Measurements from ENCODE around the gene LMF2. TPM values are rescaled to one million over a fixed set of nuclear protein-coding genes. Genes with fewer than 3 reads are reported as not detected.

The LMF2 gene
- total RNA-seq, 2 donors from 2014 or later, result 147 to 158 TPM

DNA sequence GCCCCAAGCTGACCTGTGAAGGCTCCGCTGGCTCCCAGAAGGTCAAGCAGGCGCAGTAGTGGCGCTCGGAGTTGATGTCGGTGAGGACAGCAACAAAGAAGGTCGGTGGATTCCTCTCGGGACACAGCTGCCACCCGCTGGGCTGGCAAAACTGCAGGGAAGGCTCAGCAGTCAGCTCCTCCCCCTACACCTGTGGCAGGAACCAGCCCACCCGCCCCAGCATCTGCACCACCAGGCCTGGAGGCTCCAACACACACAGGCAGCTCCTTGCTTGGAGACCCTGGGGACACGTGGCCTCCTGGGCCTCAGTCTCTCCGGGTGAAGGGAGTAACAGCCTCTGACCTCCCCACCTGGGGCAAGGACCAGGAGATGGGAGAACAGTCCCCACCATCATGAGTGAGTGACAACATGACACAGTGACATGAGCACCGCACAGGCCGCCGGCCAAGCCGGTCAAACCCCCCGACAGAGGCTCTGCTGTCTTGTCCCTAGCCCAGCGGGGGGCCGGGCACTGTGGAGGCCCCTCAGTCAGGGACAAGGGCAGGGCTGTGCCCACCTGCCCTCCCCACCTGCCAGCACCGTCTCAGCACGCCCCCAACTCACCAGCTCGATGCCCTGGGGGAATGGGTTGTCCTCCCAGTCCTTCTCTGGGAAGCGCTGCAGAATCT is 39.6 kb downstream of the LMF2 start:
- WGBS, 2 donors, result 86% methylated on average over 22 of the region's 22 CpGs; no CpG with 5 or more reads in 1 of the 2 donors
- H3K36me3 ChIP-seq (replicated peaks in 1 of 2; ENCODE audit: insufficient read depth in 1 of 2, low read depth in 2 of 2), result peaks cover 28 to 35% of the 10 kb centered on the region in 2 donors
- no peak for TF ChIP-seq POLR2A (IDR thresholded peaks at IDR 0.05)
- TF ChIP-seq, protein P1, sequence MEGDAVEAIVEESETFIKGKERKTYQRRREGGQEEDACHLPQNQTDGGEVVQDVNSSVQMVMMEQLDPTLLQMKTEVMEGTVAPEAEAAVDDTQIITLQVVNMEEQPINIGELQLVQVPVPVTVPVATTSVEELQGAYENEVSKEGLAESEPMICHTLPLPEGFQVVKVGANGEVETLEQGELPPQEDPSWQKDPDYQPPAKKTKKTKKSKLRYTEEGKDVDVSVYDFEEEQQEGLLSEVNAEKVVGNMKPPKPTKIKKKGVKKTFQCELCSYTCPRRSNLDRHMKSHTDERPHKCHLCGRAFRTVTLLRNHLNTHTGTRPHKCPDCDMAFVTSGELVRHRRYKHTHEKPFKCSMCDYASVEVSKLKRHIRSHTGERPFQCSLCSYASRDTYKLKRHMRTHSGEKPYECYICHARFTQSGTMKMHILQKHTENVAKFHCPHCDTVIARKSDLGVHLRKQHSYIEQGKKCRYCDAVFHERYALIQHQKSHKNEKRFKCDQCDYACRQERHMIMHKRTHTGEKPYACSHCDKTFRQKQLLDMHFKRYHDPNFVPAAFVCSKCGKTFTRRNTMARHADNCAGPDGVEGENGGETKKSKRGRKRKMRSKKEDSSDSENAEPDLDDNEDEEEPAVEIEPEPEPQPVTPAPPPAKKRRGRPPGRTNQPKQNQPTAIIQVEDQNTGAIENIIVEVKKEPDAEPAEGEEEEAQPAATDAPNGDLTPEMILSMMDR (IDR thresholded peaks at IDR 0.05), result no peak
- H3K9me3 ChIP-seq, result no peaks in the 10 kb centered on the region
- H3K27me3 ChIP-seq, result no peaks in the 10 kb centered on the region
- DNase-seq (no peak), ATAC-seq (no peak)
- no peak overlapping the region for H3K4me3 ChIP-seq
- no peak overlapping the region for H3K27ac ChIP-seq
- H3K4me1 ChIP-seq, result peaks cover 40% of the 10 kb centered on the region
- intact Hi-C loops (cut with DNase I), result loop anchor here (5.0 kb wide), 1 partner anchor 34 kb away; no protein-coding TSS in a partner anchor

DNA sequence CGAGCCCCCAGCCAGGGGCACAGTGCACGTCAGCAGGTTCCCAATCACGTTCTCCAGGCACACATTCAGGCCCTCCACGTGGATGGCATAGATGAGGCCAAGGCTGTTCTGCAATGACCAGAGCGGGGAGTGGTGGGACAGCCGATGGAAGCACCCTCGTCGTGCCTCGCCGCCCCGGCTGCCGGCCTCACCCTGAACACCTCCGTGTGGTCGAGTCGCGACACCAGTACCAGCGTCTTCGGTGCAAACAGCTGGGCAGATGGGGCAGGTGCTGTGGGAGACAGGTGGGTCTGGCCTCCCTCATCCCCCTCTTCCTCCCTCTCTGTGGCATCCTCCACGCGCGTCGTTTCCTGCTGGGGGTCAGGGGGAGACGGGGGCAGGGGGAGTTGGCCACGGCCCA is 40.2 kb downstream of the LMF2 start:
- Histone ChIP-seq H3K36me3 (replicated peaks in 1 of 2; ENCODE audit: insufficient read depth in 1 of 2, low read depth in 2 of 2) (peaks cover 33 to 40% of the 10 kb centered on the region in 2 donors), H3K9me3 (no peaks in the 10 kb centered on the region), H3K4me1 (peaks cover 34% of the 10 kb centered on the region), H3K4me3 (no peak overlapping the region), H3K27me3 (no peaks in the 10 kb centered on the region), H3K27ac (no peak overlapping the region)
- TF ChIP-seq, protein P1 (IDR thresholded peaks at IDR 0.05), result no peak
- TF ChIP-seq POLR2A (IDR thresholded peaks at IDR 0.05), result no peak
- WGBS, 2 donors, result 83% methylated on average over 23 of the region's 24 CpGs; no CpG with 5 or more reads in 1 of the 2 donors
- ATAC-seq (no peak), DNase-seq (no peak)
- intact Hi-C loops (cut with DNase I), result loop anchor here (5.0 kb wide), 1 partner anchor 35 kb away; no protein-coding TSS in a partner anchor

DNA sequence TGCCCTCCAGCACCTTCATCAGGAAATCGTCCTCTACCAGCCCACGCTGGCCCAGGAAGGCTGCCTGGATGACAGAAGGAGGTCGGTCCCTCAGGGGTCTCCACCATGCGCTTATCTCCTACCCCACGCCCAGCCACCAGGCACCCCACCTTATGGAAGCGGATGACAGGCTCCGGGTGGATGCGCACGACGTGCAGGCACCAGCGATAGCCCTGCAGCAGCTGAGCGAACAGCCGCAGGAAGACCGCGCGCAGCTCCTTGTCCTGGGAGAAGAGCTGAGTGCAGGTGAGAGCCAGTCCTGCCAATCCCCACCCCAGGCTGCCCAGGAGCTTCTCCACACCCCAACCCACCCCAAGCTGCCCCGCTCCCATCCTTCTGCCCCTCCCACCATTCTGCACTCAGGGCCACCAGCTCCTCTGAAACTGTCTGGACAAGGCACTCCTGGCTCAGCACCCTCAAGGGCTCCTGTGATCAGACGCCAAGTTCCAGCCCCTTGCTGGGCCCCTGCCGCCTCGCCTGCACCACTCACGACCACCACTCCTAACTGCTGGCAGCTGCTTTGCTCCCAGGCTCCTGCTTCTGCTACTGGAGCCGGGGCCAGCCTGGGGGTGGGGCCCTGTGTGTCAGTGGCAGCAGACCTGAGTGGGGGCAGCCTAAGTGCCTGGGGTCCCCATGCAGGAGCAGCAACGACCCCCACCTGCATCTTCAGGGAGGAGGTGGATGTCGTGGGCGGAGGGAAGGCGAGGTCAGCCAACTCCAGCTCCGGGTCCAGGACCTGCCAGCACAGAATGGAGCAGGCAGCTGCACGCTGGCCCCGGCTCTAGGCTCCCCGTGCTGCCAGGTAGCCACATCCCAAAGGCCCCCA is 42.2 kb downstream of the LMF2 start:
- Histone ChIP-seq H3K4me3 (no peak overlapping the region), H3K27ac (no peak overlapping the region), H3K27me3 (no peaks in the 10 kb centered on the region), H3K4me1 (peaks cover 14% of the 10 kb centered on the region), H3K9me3 (no peaks in the 10 kb centered on the region), H3K36me3 (replicated peaks in 1 of 2; ENCODE audit: insufficient read depth in 1 of 2, low read depth in 2 of 2) (peaks cover 49 to 58% of the 10 kb centered on the region in 2 donors)
- TF ChIP-seq, protein P1 (IDR thresholded peaks at IDR 0.05), result no peak
- TF ChIP-seq POLR2A (IDR thresholded peaks at IDR 0.05), result no peak
- DNase-seq (no peak), ATAC-seq (no peak)
- WGBS, 2 donors, result 92 to 96% methylated on average over 19 to 29 of the region's 30 CpGs
- intact Hi-C loops (cut with DNase I), result loop anchor here (5.0 kb wide), 1 partner anchor 37 kb away; no protein-coding TSS in a partner anchor

GRCh38 chr22:50464451-50464850 is 43.1 kb downstream of the LMF2 start:
- intact Hi-C loops (cut with DNase I), result no loop called here
- ATAC-seq, result no peak
- peaks cover 49 to 63% of the 10 kb centered on the region in 2 donors for H3K36me3 ChIP-seq (replicated peaks in 1 of 2; ENCODE audit: insufficient read depth in 1 of 2, low read depth in 2 of 2)
- H3K9me3 ChIP-seq, result no peaks in the 10 kb centered on the region
- peaks cover 5% of the 10 kb centered on the region for H3K4me1 ChIP-seq
- 73 to 95% methylated on average over 8 to 22 of the region's 24 CpGs for whole genome bisulfite sequencing, 2 donors
- no peak for DNase-seq
- H3K27ac ChIP-seq, result no peak overlapping the region
- H3K27me3 ChIP-seq, result no peaks in the 10 kb centered on the region
- TF ChIP-seq, protein P1 (IDR thresholded peaks at IDR 0.05), result no peak
- no peak for TF ChIP-seq POLR2A (IDR thresholded peaks at IDR 0.05)
- H3K4me3 ChIP-seq, result no peak overlapping the region

Measured in body of pancreas (tissue), 4 donors.